Uterus (tissue), 2 donors: ENCODE data around the gene STRADA.

Source experiments
- POLR2A ChIP-seq, 2 donors: fragments of 450-650 bp; IDR thresholded peaks; one replicate each; pipeline ENCODE4 v1.6.1; 2016; ENCODE audit warnings: antibody characterized with exemption in 2 of 2, mild to moderate bottlenecking in 1 of 2, moderate library complexity in 1 of 2
- TF ChIP-seq, protein P1 (sequence below), 4 experiments: fragments of 200-600 bp in 2 of 4; fragments of 450-650 bp in 2 of 4; sonication (generic) in 2 of 4; IDR thresholded peaks; one replicate each; pipeline ENCODE4 v1.5.1; 2016 to 2019; ENCODE audit warnings: antibody characterized with exemption in 4 of 4, mild to moderate bottlenecking in 2 of 4, moderate library complexity in 1 of 4

DNA sequence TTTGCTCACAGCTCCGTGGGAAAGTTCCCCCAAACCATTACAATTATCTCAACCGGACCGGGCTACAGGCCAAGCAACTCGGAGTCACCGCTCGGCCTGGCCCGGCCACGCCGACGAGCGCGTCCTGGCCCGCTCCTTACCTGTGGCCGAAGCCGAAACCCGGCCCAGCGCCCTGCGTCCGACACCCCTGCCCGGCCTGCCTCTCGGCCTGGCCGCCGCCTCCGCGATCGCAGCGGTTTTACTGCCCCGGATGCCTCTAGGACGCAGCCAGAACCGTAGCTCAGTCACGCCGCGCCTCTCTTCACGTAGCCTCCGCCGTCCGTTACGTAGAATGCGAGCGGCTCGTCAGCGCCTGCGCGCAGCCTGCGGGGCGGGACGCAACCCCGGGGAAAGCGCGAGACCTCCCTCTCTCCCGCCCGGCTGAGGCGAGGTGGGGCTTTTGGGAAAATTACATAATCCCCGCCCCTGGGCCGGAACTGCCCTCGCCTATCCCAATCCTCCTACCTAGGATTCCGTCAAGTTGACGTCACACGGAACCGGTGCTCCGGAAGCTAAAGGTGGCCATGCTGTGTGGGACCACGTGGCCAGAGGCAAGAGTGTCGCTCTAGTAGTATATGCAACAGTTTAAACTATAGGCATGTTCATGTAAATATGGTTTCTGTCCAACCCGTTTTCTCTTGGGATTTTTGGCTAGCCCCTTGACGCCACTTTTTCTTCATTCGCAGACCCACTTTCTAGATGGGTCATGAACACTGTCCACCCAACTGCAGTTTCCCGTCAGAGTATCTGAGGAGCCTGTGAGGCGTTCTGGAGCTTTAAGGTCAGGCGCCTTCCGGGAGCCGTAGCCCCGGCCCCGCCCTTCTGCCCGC lies 31.9 kb upstream of the STRADA start, which contains the start of gene CCDC47:
- TF ChIP-seq, protein P1, sequence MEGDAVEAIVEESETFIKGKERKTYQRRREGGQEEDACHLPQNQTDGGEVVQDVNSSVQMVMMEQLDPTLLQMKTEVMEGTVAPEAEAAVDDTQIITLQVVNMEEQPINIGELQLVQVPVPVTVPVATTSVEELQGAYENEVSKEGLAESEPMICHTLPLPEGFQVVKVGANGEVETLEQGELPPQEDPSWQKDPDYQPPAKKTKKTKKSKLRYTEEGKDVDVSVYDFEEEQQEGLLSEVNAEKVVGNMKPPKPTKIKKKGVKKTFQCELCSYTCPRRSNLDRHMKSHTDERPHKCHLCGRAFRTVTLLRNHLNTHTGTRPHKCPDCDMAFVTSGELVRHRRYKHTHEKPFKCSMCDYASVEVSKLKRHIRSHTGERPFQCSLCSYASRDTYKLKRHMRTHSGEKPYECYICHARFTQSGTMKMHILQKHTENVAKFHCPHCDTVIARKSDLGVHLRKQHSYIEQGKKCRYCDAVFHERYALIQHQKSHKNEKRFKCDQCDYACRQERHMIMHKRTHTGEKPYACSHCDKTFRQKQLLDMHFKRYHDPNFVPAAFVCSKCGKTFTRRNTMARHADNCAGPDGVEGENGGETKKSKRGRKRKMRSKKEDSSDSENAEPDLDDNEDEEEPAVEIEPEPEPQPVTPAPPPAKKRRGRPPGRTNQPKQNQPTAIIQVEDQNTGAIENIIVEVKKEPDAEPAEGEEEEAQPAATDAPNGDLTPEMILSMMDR (IDR thresholded peaks at IDR 0.05): peak in 1 of 4 experiments; percentile 9
- peak; percentile 95 to 98 for TF ChIP-seq POLR2A (IDR thresholded peaks at IDR 0.05)
